HG03469 (cell line): ENCODE results near the gene CSF1.
"Not testable (repeated sequence)": the region's sequence is repeated elsewhere in the genome, so short reads cannot be mapped to it uniquely, and the experiment has no call there.

Source experiments
- ATAC-seq: cut with Tn5 transposase; IDR thresholded peaks from one replicate; pipeline ENCODE4 v1.9.1; 2021; ENCODE audit warnings: mild to moderate bottlenecking, moderate library complexity, moderate number of reproducible peaks; ENCODE audit not compliant: unreplicated experiment

CSF1 gene

GRCh38 chr1:109910123-109910962, at the start of gene CSF1:
Gene CSF1, plus strand, starts transcription at chr1:109910849. Its CDS starts 175 bp downstream, at chr1:109911024.
- ATAC-seq, result no peak

- ATAC-seq, result not testable (repeated sequence)
Observed at GRCh38 chr1:109861616-109862015, 49.0 kb upstream of the CSF1 start.

GRCh38 chr1:109863667-109864046, 47.0 kb upstream of the CSF1 start:
- no peak for ATAC-seq

- ATAC-seq, result no peak
Observed at GRCh38 chr1:109864047-109864822, 46.4 kb upstream of the CSF1 start.

- no peak for ATAC-seq
Observed at GRCh38 chr1:109864930-109865612, 45.6 kb upstream of the CSF1 start.

GRCh38 chr1:109866071-109866470, 44.6 kb upstream of the CSF1 start:
- no peak for ATAC-seq

GRCh38 chr1:109873278-109874175, 37.1 kb upstream of the CSF1 start:
- no peak for ATAC-seq

- ATAC-seq, result no peak
Observed at GRCh38 chr1:109874445-109874844, 36.2 kb upstream of the CSF1 start.

GRCh38 chr1:109875874-109876273, 34.8 kb upstream of the CSF1 start:
- ATAC-seq, result no peak

- ATAC-seq, result no peak
Observed at GRCh38 chr1:109876617-109877316, 33.9 kb upstream of the CSF1 start.

- no peak for ATAC-seq
Observed at GRCh38 chr1:109877317-109877771, 33.3 kb upstream of the CSF1 start.

GRCh38 chr1:109877776-109878175, 32.9 kb upstream of the CSF1 start:
- no peak for ATAC-seq

GRCh38 chr1:109878531-109879104, 32.0 kb upstream of the CSF1 start:
- no peak for ATAC-seq

GRCh38 chr1:109879371-109879770, 31.3 kb upstream of the CSF1 start:
- ATAC-seq, result not testable (repeated sequence)

- ATAC-seq, result no peak
Observed at GRCh38 chr1:109879881-109880525, 30.6 kb upstream of the CSF1 start.

GRCh38 chr1:109880971-109881894, 29.4 kb upstream of the CSF1 start:
- no peak for ATAC-seq

GRCh38 chr1:109881906-109882287, 28.8 kb upstream of the CSF1 start:
- no peak for ATAC-seq
